ENCODE results near the gene TSFM.

- TF ChIP-seq CTCF (conservative IDR thresholded peaks at IDR 0.05 in 1 of 2, IDR thresholded peaks at IDR 0.05 in 1 of 2; ENCODE audit: low read depth in 1 of 2, low read length in 2 of 2) (no peak), EZH2 (IDR thresholded peaks at IDR 0.05; ENCODE audit: low read length, missing control alignments) (no peak)
Observed at GRCh38 chr12:57767876-57768275, 14.7 kb upstream of the TSFM start.

Data from fibroblast of lung (primary cell).